ENCODE results near the gene XYLB.

Gene XYLB

DNA sequence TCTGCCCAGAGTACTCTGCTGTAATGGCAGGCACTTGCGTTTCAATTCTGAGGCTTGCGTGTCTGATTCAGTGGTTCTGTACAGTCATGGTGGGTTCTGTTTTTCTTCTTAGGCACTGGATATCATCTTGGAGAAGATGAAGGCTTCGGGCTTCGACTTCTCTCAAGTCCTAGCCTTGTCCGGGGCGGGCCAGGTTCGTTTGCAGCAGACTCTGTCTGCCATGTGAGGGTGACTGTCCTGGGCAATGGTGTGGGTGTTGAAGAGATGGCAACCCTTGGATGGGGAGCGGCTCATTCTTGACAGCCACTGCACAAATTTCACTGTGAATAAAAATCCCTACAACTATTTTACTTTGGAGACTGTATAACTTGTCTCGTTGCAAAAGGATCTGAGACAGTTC is 16.2 kb downstream of the XYLB start:
- Histone ChIP-seq H3K27ac (no peak overlapping the region), H3K4me3 (IDR thresholded peaks at IDR 0.05; ENCODE audit: insufficient read depth, low read depth, low read length) (no peak overlapping the region), H3K27me3 (ENCODE audit: insufficient read depth, low read depth) (no peaks in the 10 kb centered on the region), H4K20me1 (ENCODE audit: insufficient read depth) (no peaks in the 10 kb centered on the region), H3K4me2 (no peak overlapping the region), H2AFZ (ENCODE audit: low read depth) (no peak overlapping the region), H3K36me3 (ENCODE audit: insufficient read depth) (no peaks in the 10 kb centered on the region), H3K9ac (no peak overlapping the region), H3K4me1 (ENCODE audit: low read depth, poor library complexity, severe bottlenecking) (no peaks in the 10 kb centered on the region), H3K79me2 (ENCODE audit: insufficient read depth, low read depth) (no peaks in the 10 kb centered on the region)
- TF ChIP-seq, protein P1, sequence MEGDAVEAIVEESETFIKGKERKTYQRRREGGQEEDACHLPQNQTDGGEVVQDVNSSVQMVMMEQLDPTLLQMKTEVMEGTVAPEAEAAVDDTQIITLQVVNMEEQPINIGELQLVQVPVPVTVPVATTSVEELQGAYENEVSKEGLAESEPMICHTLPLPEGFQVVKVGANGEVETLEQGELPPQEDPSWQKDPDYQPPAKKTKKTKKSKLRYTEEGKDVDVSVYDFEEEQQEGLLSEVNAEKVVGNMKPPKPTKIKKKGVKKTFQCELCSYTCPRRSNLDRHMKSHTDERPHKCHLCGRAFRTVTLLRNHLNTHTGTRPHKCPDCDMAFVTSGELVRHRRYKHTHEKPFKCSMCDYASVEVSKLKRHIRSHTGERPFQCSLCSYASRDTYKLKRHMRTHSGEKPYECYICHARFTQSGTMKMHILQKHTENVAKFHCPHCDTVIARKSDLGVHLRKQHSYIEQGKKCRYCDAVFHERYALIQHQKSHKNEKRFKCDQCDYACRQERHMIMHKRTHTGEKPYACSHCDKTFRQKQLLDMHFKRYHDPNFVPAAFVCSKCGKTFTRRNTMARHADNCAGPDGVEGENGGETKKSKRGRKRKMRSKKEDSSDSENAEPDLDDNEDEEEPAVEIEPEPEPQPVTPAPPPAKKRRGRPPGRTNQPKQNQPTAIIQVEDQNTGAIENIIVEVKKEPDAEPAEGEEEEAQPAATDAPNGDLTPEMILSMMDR (conservative IDR thresholded peaks at IDR 0.05; ENCODE audit: low read depth, low read length): no peak

DNA sequence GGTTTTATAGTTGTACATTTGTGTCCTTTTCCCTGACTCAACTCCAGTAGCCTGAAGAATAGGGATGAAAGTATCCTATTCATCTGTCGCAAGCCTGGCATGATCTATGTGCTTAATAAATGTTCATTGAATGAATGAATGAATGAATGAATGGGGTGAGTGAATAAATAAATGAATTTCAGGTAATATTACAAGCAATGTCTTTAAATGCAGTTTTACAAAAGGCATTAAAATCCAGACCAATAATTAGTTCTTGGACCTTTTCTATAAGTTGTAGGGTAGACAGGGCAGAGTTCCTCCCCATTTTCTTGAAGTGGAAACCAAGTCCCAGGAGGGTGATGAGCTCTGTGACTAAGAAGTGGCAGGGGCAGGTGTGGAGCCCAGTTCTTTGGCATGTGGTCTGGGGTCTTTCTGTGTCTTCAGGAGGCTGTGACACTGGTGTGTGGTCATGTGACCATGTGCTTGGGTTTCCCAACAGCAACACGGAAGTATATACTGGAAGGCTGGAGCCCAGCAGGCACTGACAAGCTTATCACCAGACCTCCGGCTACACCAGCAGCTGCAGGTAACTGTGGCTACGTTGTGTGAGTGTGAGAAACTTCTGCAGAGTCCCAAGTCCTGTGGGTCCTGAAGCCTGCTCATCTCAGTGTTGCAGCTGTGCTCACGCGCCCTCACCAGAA is 18.3 kb downstream of the XYLB start:
- H2AFZ ChIP-seq (ENCODE audit: low read depth): no peak overlapping the region
- no peak overlapping the region for H3K4me3 ChIP-seq (IDR thresholded peaks at IDR 0.05; ENCODE audit: insufficient read depth, low read depth, low read length)
- no peaks in the 10 kb centered on the region for H3K79me2 ChIP-seq (ENCODE audit: insufficient read depth, low read depth)
- H3K27ac ChIP-seq: no peak overlapping the region
- no peaks in the 10 kb centered on the region for H3K4me1 ChIP-seq (ENCODE audit: low read depth, poor library complexity, severe bottlenecking)
- no peaks in the 10 kb centered on the region for H3K36me3 ChIP-seq (ENCODE audit: insufficient read depth)
- no peaks in the 10 kb centered on the region for H3K27me3 ChIP-seq (ENCODE audit: insufficient read depth, low read depth)
- H3K4me2 ChIP-seq: no peak overlapping the region
- TF ChIP-seq, protein P1 (conservative IDR thresholded peaks at IDR 0.05; ENCODE audit: low read depth, low read length): no peak
- H3K9ac ChIP-seq: no peak overlapping the region
- H4K20me1 ChIP-seq (ENCODE audit: insufficient read depth): no peaks in the 10 kb centered on the region

DNA sequence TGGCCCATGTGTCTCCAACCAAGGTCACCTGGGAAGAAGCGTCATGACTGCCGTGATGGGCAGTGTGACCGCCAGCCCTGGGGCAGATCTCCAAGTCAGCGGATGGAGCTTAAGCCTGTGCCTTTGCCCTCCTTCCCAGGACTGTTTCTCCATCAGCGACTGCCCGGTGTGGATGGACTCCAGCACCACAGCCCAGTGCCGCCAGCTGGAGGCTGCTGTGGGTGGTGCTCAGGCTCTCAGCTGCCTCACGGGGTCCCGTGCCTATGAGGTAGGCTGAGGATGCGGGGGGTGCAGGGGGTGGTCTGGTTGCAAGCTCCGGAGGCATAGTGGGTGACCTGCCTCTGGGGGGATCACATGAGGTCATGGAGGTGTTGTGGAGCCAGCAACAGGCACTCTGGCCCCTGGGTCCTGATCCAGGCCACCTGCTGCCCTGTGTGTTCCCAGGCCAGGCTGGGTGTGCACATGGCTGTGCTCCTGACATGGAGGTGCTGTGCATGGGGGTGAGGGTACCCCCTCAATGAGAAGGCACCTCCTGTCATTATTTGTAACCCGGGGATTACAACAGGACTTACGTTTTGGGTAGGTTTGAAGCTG is 19.0 kb downstream of the XYLB start:
- no peaks in the 10 kb centered on the region for H3K4me1 ChIP-seq (ENCODE audit: low read depth, poor library complexity, severe bottlenecking)
- no peak overlapping the region for H3K4me2 ChIP-seq
- H3K27ac ChIP-seq: no peak overlapping the region
- no peaks in the 10 kb centered on the region for H3K79me2 ChIP-seq (ENCODE audit: insufficient read depth, low read depth)
- H4K20me1 ChIP-seq (ENCODE audit: insufficient read depth): no peaks in the 10 kb centered on the region
- TF ChIP-seq, protein P1 (conservative IDR thresholded peaks at IDR 0.05; ENCODE audit: low read depth, low read length): no peak
- no peak overlapping the region for H2AFZ ChIP-seq (ENCODE audit: low read depth)
- H3K4me3 ChIP-seq (IDR thresholded peaks at IDR 0.05; ENCODE audit: insufficient read depth, low read depth, low read length): no peak overlapping the region
- H3K27me3 ChIP-seq (ENCODE audit: insufficient read depth, low read depth): no peaks in the 10 kb centered on the region
- no peak overlapping the region for H3K9ac ChIP-seq
- no peaks in the 10 kb centered on the region for H3K36me3 ChIP-seq (ENCODE audit: insufficient read depth)

DNA sequence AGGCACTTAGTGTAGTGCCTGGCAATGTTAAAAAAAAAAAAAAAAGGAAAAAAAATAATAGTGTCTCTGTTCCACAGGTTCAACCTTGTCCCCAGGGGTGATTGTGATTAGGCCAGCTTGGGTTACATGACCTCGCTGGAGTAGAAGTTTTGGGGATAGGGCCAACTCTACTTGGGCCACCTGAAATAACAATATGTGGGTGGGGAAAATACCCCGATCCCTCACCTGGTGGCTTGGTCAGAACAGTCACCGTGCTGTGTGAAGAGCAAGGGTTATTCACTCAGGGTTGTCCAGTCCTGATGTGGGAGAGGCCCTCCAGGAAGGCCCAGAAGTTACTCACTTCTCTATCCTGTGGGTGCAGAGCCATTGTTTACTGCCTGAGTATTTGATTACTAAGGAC is 19.5 kb downstream of the XYLB start:
- no peaks in the 10 kb centered on the region for H4K20me1 ChIP-seq (ENCODE audit: insufficient read depth)
- H3K27me3 ChIP-seq (ENCODE audit: insufficient read depth, low read depth): no peaks in the 10 kb centered on the region
- no peaks in the 10 kb centered on the region for H3K36me3 ChIP-seq (ENCODE audit: insufficient read depth)
- H3K79me2 ChIP-seq (ENCODE audit: insufficient read depth, low read depth): no peaks in the 10 kb centered on the region
- no peak overlapping the region for H2AFZ ChIP-seq (ENCODE audit: low read depth)
- H3K4me3 ChIP-seq (IDR thresholded peaks at IDR 0.05; ENCODE audit: insufficient read depth, low read depth, low read length): no peak overlapping the region
- no peak overlapping the region for H3K9ac ChIP-seq
- TF ChIP-seq, protein P1 (conservative IDR thresholded peaks at IDR 0.05; ENCODE audit: low read depth, low read length): no peak
- no peak overlapping the region for H3K27ac ChIP-seq
- no peaks in the 10 kb centered on the region for H3K4me1 ChIP-seq (ENCODE audit: low read depth, poor library complexity, severe bottlenecking)
- H3K4me2 ChIP-seq: no peak overlapping the region

All from KMS-11 (cell line).